CD8-positive, alpha-beta memory T cell (primary cell): ENCODE measurements around the gene SEMA6D. TPM values are rescaled to one million over a fixed set of nuclear protein-coding genes. Genes with fewer than 3 reads are reported as not detected.

Experiments used
- CTCF ChIA-PET: fragments of 350-600 bp; sonication (Branson Sonifier 250); formaldehyde crosslinking; loops from one replicate; lab custom pipeline; 2021; ENCODE audit warnings: antibody characterized with exemption; lab: Charles Lee
- POLR2A ChIA-PET: fragments of 350-600 bp; sonication (Branson Sonifier 250); formaldehyde crosslinking; loops from one replicate; lab custom pipeline; 2021; ENCODE audit warnings: antibody characterized with exemption; lab: Charles Lee
- DNase-seq, 5 donors: peaks; one replicate each; pipeline versions ENCODE4 v3.0.0 to v3.0.0-alpha.2; 2020 to 2022; ENCODE audit warnings: mixed read lengths in 1 of 5
- H3K27ac ChIP-seq: one replicate; pipeline ENCODE4 v1.7.0; 2013; ENCODE audit warnings: low read depth, mild to moderate bottlenecking, low read length, moderate library complexity
- H3K27me3 ChIP-seq: 2 replicates; pipeline ENCODE4 v1.7.0; 2013; ENCODE audit warnings: low read length, mild to moderate bottlenecking; ENCODE audit not compliant: insufficient read depth, poor library complexity, severe bottlenecking
- H3K36me3 ChIP-seq: 2 replicates; pipeline ENCODE4 v1.7.0; 2013; ENCODE audit warnings: mild to moderate bottlenecking, low read length, moderate library complexity; ENCODE audit not compliant: insufficient read depth
- H3K4me1 ChIP-seq: 2 replicates; pipeline ENCODE4 v1.7.0; 2013; ENCODE audit warnings: mild to moderate bottlenecking, low read length, moderate library complexity; ENCODE audit not compliant: insufficient read depth
- H3K4me3 ChIP-seq: 2 replicates; pipeline ENCODE4 v1.7.0; 2013; ENCODE audit warnings: mild to moderate bottlenecking, low read length
- H3K9me3 ChIP-seq: 2 replicates; pipeline ENCODE4 v1.7.0; 2013; ENCODE audit warnings: mild to moderate bottlenecking, low read length
- H3K27ac Mint-ChIP-seq, 8 donors: one replicate each; pipeline ENCODE4 v1.8.0; 2020 to 2021; ENCODE audit warnings: mixed read lengths in 8 of 8, mild to moderate bottlenecking in 6 of 8, inconsistent platforms in 3 of 8, moderate library complexity in 3 of 8
- H3K27me3 Mint-ChIP-seq, 2 donors: one replicate each; pipeline ENCODE4 v1.8.0; 2020 to 2021; ENCODE audit warnings: mixed read lengths in 2 of 2, mild to moderate bottlenecking in 1 of 2, moderate library complexity in 1 of 2
- H3K36me3 Mint-ChIP-seq, 3 donors: one replicate each; pipeline ENCODE4 v1.8.0; 2020 to 2021; ENCODE audit warnings: mixed read lengths in 3 of 3, inconsistent platforms in 1 of 3, mild to moderate bottlenecking in 1 of 3
- H3K4me1 Mint-ChIP-seq, 3 donors: one replicate each; pipeline ENCODE4 v1.8.0; 2020 to 2021; ENCODE audit warnings: mixed read lengths in 3 of 3, inconsistent platforms in 1 of 3, mild to moderate bottlenecking in 1 of 3
- H3K4me3 Mint-ChIP-seq, 7 donors: one replicate each; pipeline ENCODE4 v1.8.0; 2020 to 2021; ENCODE audit warnings: mixed read lengths in 7 of 7, mild to moderate bottlenecking in 6 of 7, moderate library complexity in 4 of 7, inconsistent platforms in 2 of 7
- H3K9me3 Mint-ChIP-seq, 5 donors: one replicate each; pipeline ENCODE4 v1.8.0; 2020 to 2022; ENCODE audit warnings: mixed read lengths in 5 of 5, mild to moderate bottlenecking in 3 of 5, moderate library complexity in 2 of 5, inconsistent platforms in 1 of 5
- polyA plus RNA-seq: library from polyadenylated mRNA; unstranded; fragments of 300-500 nt; fragmentation: Illumina TruSeq; gene quantifications from one replicate; pipeline ENCODE4 v1.2.3, GENCODE V29; 2021
- total RNA-seq, 2 experiments: library from RNA; stranded (reverse); gene quantifications; one replicate each; pipeline ENCODE4 v1.2.3, GENCODE V29; 2021

Gene SEMA6D
- total and polyA plus RNA-seq, 3 experiments from 2014 or later: not detected

DNA sequence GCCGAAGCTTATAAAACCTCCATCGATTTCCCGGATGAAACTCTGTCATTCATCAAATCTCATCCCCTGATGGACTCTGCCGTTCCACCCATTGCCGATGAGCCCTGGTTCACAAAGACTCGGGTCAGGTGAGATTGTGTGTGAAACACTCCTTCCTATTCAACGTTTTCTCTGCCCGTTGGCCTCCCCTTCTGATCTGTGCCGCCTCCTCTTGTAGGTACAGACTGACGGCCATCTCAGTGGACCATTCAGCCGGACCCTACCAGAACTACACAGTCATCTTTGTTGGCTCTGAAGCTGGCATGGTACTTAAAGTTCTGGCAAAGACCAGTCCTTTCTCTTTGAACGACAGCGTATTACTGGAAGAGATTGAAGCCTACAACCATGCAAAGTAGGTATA is 47.4 kb downstream of the SEMA6D start:
- DNase-seq: no peak
- Histone ChIP-seq H3K9me3 (no peaks in the 10 kb centered on the region), H3K36me3 (no peaks in the 10 kb centered on the region), H3K4me3 (no peak overlapping the region), H3K27me3 (no peaks in the 10 kb centered on the region), H3K4me1 (no peaks in the 10 kb centered on the region), H3K27ac (no peak overlapping the region)
- H3K4me3 Mint-ChIP-seq: no peak overlapping the region
- POLR2A ChIA-PET: no interaction called here
- CTCF ChIA-PET: no interaction called here
- no peaks in the 10 kb centered on the region for H3K36me3 Mint-ChIP-seq
- peaks cover 0 to 10% (median 2%) of the 10 kb centered on the region in 5 donors for H3K9me3 Mint-ChIP-seq
- peaks cover 0 to 2% of the 10 kb centered on the region in 2 donors for H3K27me3 Mint-ChIP-seq
- no peak overlapping the region for H3K27ac Mint-ChIP-seq
- no peaks in the 10 kb centered on the region for H3K4me1 Mint-ChIP-seq

DNA sequence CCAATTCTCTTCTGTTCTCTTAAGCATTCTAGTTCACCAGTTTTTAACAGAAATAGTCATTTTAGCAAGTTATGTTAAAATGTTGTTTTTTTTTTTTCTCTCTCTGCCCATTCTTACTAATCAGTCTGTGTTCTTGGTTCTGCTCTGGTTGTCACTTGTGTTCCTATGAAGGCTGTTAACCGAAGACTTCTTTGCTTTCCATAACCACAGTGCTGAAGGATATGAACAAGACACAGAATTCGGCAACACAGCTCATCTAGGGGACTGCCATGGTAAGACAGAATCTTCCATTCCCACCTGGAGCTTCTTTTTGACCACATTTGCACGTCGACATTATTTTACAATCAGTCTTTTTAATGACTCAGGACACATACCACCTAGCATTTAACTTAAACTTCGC is 49.1 kb downstream of the SEMA6D start:
- Mint-ChIP-seq H3K4me1 (no peaks in the 10 kb centered on the region), H3K9me3 (peaks cover 0 to 10% (median 2%) of the 10 kb centered on the region in 5 donors), H3K27ac (no peak overlapping the region), H3K27me3 (peaks cover 0 to 2% of the 10 kb centered on the region in 2 donors), H3K36me3 (no peaks in the 10 kb centered on the region), H3K4me3 (no peak overlapping the region)
- POLR2A ChIA-PET: no interaction called here
- Histone ChIP-seq H3K9me3 (no peaks in the 10 kb centered on the region), H3K36me3 (no peaks in the 10 kb centered on the region), H3K27me3 (no peaks in the 10 kb centered on the region), H3K4me3 (no peak overlapping the region), H3K27ac (no peak overlapping the region), H3K4me1 (no peaks in the 10 kb centered on the region)
- CTCF ChIA-PET: no interaction called here
- no peak for DNase-seq

DNA sequence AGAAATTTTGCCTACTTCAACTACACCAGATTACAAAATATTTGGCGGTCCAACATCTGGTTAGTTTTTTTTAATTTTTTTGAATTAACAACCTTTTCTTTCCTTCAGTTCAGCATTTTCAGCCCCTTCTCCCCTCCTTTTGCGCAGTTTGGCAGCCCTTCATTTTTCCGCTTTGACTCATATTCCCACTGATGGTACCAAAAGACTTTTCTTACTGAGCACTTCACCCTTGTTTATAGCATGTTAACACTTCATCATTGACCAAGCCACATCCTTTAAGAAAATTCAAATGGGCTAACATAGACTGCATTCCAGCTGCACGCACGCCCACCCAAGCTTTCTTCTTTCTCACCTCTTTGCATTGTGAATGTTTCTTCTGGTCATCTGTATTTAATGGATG is 49.7 kb downstream of the SEMA6D start:
- Mint-ChIP-seq H3K4me1 (no peaks in the 10 kb centered on the region), H3K9me3 (peaks cover 0 to 10% (median 2%) of the 10 kb centered on the region in 5 donors), H3K27ac (no peak overlapping the region), H3K36me3 (no peaks in the 10 kb centered on the region), H3K4me3 (no peak overlapping the region), H3K27me3 (peaks cover 0 to 4% of the 10 kb centered on the region in 2 donors)
- H3K4me1 ChIP-seq: no peaks in the 10 kb centered on the region
- H3K27me3 ChIP-seq: no peaks in the 10 kb centered on the region
- POLR2A ChIA-PET: no interaction called here
- no peaks in the 10 kb centered on the region for H3K9me3 ChIP-seq
- no peak overlapping the region for H3K27ac ChIP-seq
- no peak for DNase-seq
- no peak overlapping the region for H3K4me3 ChIP-seq
- CTCF ChIA-PET: no interaction called here
- no peaks in the 10 kb centered on the region for H3K36me3 ChIP-seq

- POLR2A ChIA-PET: no interaction called here
- no peaks in the 10 kb centered on the region for H3K27me3 ChIP-seq
- no peak overlapping the region for H3K27ac Mint-ChIP-seq
- no peaks in the 10 kb centered on the region for H3K4me1 Mint-ChIP-seq
- H3K27ac ChIP-seq: no peak overlapping the region
- DNase-seq: no peak
- no peaks in the 10 kb centered on the region for H3K9me3 ChIP-seq
- H3K36me3 Mint-ChIP-seq: no peaks in the 10 kb centered on the region
- H3K4me3 ChIP-seq: no peak overlapping the region
- H3K4me1 ChIP-seq: no peaks in the 10 kb centered on the region
- H3K4me3 Mint-ChIP-seq: no peak overlapping the region
- peaks cover 0 to 4% of the 10 kb centered on the region in 2 donors for H3K27me3 Mint-ChIP-seq
- CTCF ChIA-PET: no interaction called here
- no peaks in the 10 kb centered on the region for H3K36me3 ChIP-seq
- H3K9me3 Mint-ChIP-seq: peaks cover 0 to 10% (median 2%) of the 10 kb centered on the region in 5 donors
Measured at GRCh38 chr15:47768735-47769134, 51.4 kb downstream of the SEMA6D start.

GRCh38 chr15:47769166-47769565 is 51.9 kb downstream of the SEMA6D start:
- Mint-ChIP-seq H3K27me3 (peaks cover 0 to 4% of the 10 kb centered on the region in 2 donors), H3K9me3 (peaks cover 0 to 10% (median 2%) of the 10 kb centered on the region in 5 donors), H3K36me3 (no peaks in the 10 kb centered on the region), H3K4me3 (no peak overlapping the region), H3K4me1 (no peaks in the 10 kb centered on the region), H3K27ac (no peak overlapping the region)
- H3K9me3 ChIP-seq: no peaks in the 10 kb centered on the region
- no peak for DNase-seq
- H3K27me3 ChIP-seq: no peaks in the 10 kb centered on the region
- H3K4me3 ChIP-seq: no peak overlapping the region
- ChIA-PET POLR2A (no interaction called here), CTCF (no interaction called here)
- no peaks in the 10 kb centered on the region for H3K4me1 ChIP-seq
- no peaks in the 10 kb centered on the region for H3K36me3 ChIP-seq
- no peak overlapping the region for H3K27ac ChIP-seq

- no peaks in the 10 kb centered on the region for H3K4me1 Mint-ChIP-seq
- H3K27me3 Mint-ChIP-seq: peaks cover 0 to 2% of the 10 kb centered on the region in 2 donors
- H3K27ac ChIP-seq: no peak overlapping the region
- H3K4me3 ChIP-seq: no peak overlapping the region
- no peaks in the 10 kb centered on the region for H3K36me3 ChIP-seq
- CTCF ChIA-PET: no interaction called here
- H3K27ac Mint-ChIP-seq: no peak overlapping the region
- peaks cover 0 to 4% (median 0%) of the 10 kb centered on the region in 5 donors for H3K9me3 Mint-ChIP-seq
- H3K9me3 ChIP-seq: no peaks in the 10 kb centered on the region
- POLR2A ChIA-PET: no interaction called here
- no peaks in the 10 kb centered on the region for H3K27me3 ChIP-seq
- no peaks in the 10 kb centered on the region for H3K4me1 ChIP-seq
- no peak for DNase-seq
- no peaks in the 10 kb centered on the region for H3K36me3 Mint-ChIP-seq
- no peak overlapping the region for H3K4me3 Mint-ChIP-seq
Measured at GRCh38 chr15:47773143-47773542, 55.8 kb downstream of the SEMA6D start.

GRCh38 chr15:47778263-47778770 is 61.0 kb downstream of the SEMA6D start:
- no peaks in the 10 kb centered on the region for H3K4me1 Mint-ChIP-seq
- H3K4me1 ChIP-seq: no peaks in the 10 kb centered on the region
- DNase-seq: no peak
- no peak overlapping the region for H3K27ac Mint-ChIP-seq
- H3K9me3 ChIP-seq: no peaks in the 10 kb centered on the region
- H3K4me3 Mint-ChIP-seq: no peak overlapping the region
- H3K27ac ChIP-seq: no peak overlapping the region
- no peak overlapping the region for H3K4me3 ChIP-seq
- CTCF ChIA-PET: no interaction called here
- no peaks in the 10 kb centered on the region for H3K9me3 Mint-ChIP-seq
- POLR2A ChIA-PET: no interaction called here
- H3K27me3 ChIP-seq: no peaks in the 10 kb centered on the region
- H3K27me3 Mint-ChIP-seq: no peaks in the 10 kb centered on the region
- H3K36me3 ChIP-seq: no peaks in the 10 kb centered on the region
- H3K36me3 Mint-ChIP-seq: no peaks in the 10 kb centered on the region

GRCh38 chr15:47780971-47781370 is 63.7 kb downstream of the SEMA6D start:
- Mint-ChIP-seq H3K27me3 (no peaks in the 10 kb centered on the region), H3K4me1 (no peaks in the 10 kb centered on the region), H3K27ac (no peak overlapping the region), H3K9me3 (no peaks in the 10 kb centered on the region), H3K4me3 (no peak overlapping the region), H3K36me3 (no peaks in the 10 kb centered on the region)
- no peak for DNase-seq
- Histone ChIP-seq H3K9me3 (no peaks in the 10 kb centered on the region), H3K4me3 (no peak overlapping the region), H3K27me3 (no peaks in the 10 kb centered on the region), H3K4me1 (no peaks in the 10 kb centered on the region), H3K36me3 (no peaks in the 10 kb centered on the region), H3K27ac (no peak overlapping the region)
- POLR2A ChIA-PET: no interaction called here
- CTCF ChIA-PET: no interaction called here

- Histone ChIP-seq H3K4me3 (no peak overlapping the region), H3K4me1 (no peaks in the 10 kb centered on the region), H3K27me3 (no peaks in the 10 kb centered on the region), H3K27ac (no peak overlapping the region), H3K36me3 (no peaks in the 10 kb centered on the region), H3K9me3 (no peaks in the 10 kb centered on the region)
- no peak for DNase-seq
- H3K36me3 Mint-ChIP-seq: no peaks in the 10 kb centered on the region
- no peak overlapping the region for H3K4me3 Mint-ChIP-seq
- no peaks in the 10 kb centered on the region for H3K9me3 Mint-ChIP-seq
- no peak overlapping the region for H3K27ac Mint-ChIP-seq
- CTCF ChIA-PET: no interaction called here
- H3K4me1 Mint-ChIP-seq: no peaks in the 10 kb centered on the region
- H3K27me3 Mint-ChIP-seq: no peaks in the 10 kb centered on the region
- POLR2A ChIA-PET: no interaction called here
Measured at GRCh38 chr15:47781527-47781926, 64.2 kb downstream of the SEMA6D start.
